ENCODE data around the gene ANKS1A.
"Not testable (repeated sequence)": the region's sequence is repeated elsewhere in the genome, so short reads cannot be mapped to it uniquely, and the experiment has no call there.

ANKS1A gene

GRCh38 chr6:34993213-34993612 is 104.2 kb downstream of the ANKS1A start:
- TF ChIP-seq CTCF (conservative IDR thresholded peaks at IDR 0.05; ENCODE audit: control insufficient read depth, insufficient read depth, low read depth, low read length), result no peak
- no peak for DNase-seq (ENCODE audit: low read depth)
- no peak overlapping the region for H3K4me3 ChIP-seq (ENCODE audit: control insufficient read depth, low read depth, low read length)

GRCh38 chr6:34994693-34995092 is 105.6 kb downstream of the ANKS1A start:
- no peak overlapping the region for H3K4me3 ChIP-seq (ENCODE audit: control insufficient read depth, low read depth, low read length)
- no peak for TF ChIP-seq CTCF (conservative IDR thresholded peaks at IDR 0.05; ENCODE audit: control insufficient read depth, insufficient read depth, low read depth, low read length)
- DNase-seq (ENCODE audit: low read depth), result no peak

- DNase-seq (ENCODE audit: low read depth), result not testable (repeated sequence)
Measured at GRCh38 chr6:34998417-34998816, 109.4 kb downstream of the ANKS1A start.

GRCh38 chr6:34999153-34999552 is 110.1 kb downstream of the ANKS1A start:
- DNase-seq (ENCODE audit: low read depth); H3K4me3 ChIP-seq (ENCODE audit: control insufficient read depth, low read depth, low read length): not testable (repeated sequence)

More at GRCh38 chr6:34998417-34998816, 109.4 kb downstream of the ANKS1A start:
- not testable (repeated sequence) for H3K4me3 ChIP-seq (ENCODE audit: control insufficient read depth, low read depth, low read length)

- not testable (repeated sequence) for DNase-seq (ENCODE audit: low read depth); H3K4me3 ChIP-seq (ENCODE audit: control insufficient read depth, low read depth, low read length)
Measured at GRCh38 chr6:34999962-35000361, 110.9 kb downstream of the ANKS1A start.

GRCh38 chr6:35001349-35001748 is 112.3 kb downstream of the ANKS1A start:
- not testable (repeated sequence) for DNase-seq (ENCODE audit: low read depth); H3K4me3 ChIP-seq (ENCODE audit: control insufficient read depth, low read depth, low read length)

GRCh38 chr6:35003886-35004530 is 115.0 kb downstream of the ANKS1A start:
- DNase-seq (ENCODE audit: low read depth), result not testable (repeated sequence)

GRCh38 chr6:35007016-35007415 is 118.0 kb downstream of the ANKS1A start:
- no peak for DNase-seq (ENCODE audit: low read depth)
- no peak for TF ChIP-seq CTCF (conservative IDR thresholded peaks at IDR 0.05; ENCODE audit: control insufficient read depth, insufficient read depth, low read depth, low read length)
- no peak overlapping the region for H3K4me3 ChIP-seq (ENCODE audit: control insufficient read depth, low read depth, low read length)

More at GRCh38 chr6:35003886-35004530, 115.0 kb downstream of the ANKS1A start:
- H3K4me3 ChIP-seq (ENCODE audit: control insufficient read depth, low read depth, low read length), result not testable (repeated sequence)

- H3K4me3 ChIP-seq (ENCODE audit: control insufficient read depth, low read depth, low read length), result no peak overlapping the region
- no peak for TF ChIP-seq CTCF (conservative IDR thresholded peaks at IDR 0.05; ENCODE audit: control insufficient read depth, insufficient read depth, low read depth, low read length)
- DNase-seq (ENCODE audit: low read depth), result no peak
Measured at GRCh38 chr6:35008858-35009257, 119.8 kb downstream of the ANKS1A start.

Data from fibroblast of mammary gland (primary cell).